ENCODE data around the gene ADGRG6. TPM values are rescaled to one million over a fixed set of nuclear protein-coding genes. Genes with fewer than 3 reads are reported as not detected.

The ADGRG6 gene
- total RNA-seq, 1 experiment from 2014 or later: 2.5 TPM

GRCh38 chr6:142395768-142396231 is 94.0 kb downstream of the ADGRG6 start:
- no peak overlapping the region for H3T11ph ChIP-seq (ENCODE audit: low read length)
- no peaks in the 10 kb centered on the region for H3K9me3 Mint-ChIP-seq
- H2BK120ac ChIP-seq (ENCODE audit: low read depth, low read length, poor library complexity, severe bottlenecking): no peak overlapping the region
- H4K5ac ChIP-seq (ENCODE audit: insufficient read length, low read depth, low read length): no peak overlapping the region
- no peak overlapping the region for H2BK15ac ChIP-seq (ENCODE audit: low read depth, low read length)
- H3K14ac ChIP-seq (ENCODE audit: insufficient read depth, low read length): no peak overlapping the region
- no peaks in the 10 kb centered on the region for H4K20me1 ChIP-seq (ENCODE audit: control insufficient read depth, insufficient read depth, insufficient read length)
- peaks cover 6 to 9% of the 10 kb centered on the region in 2 experiments for H3K4me1 Mint-ChIP-seq
- no peak overlapping the region for H2AK5ac ChIP-seq (ENCODE audit: insufficient read length, low read length)
- no peaks in the 10 kb centered on the region for H3K23me2 ChIP-seq (ENCODE audit: insufficient read length, low read depth, low read length, poor library complexity, severe bottlenecking)
- H4K8ac ChIP-seq (replicated peaks; ENCODE audit: insufficient read length, low read depth, low read length): no peak overlapping the region
- H3K79me2 ChIP-seq (ENCODE audit: insufficient read depth, low read length): no peaks in the 10 kb centered on the region
- no CpG with 5 or more reads among the region's 1 CpG for WGBS (ENCODE audit: extremely low coverage, insufficient read length, low lambda C conversion rate)
- H2BK12ac ChIP-seq (ENCODE audit: insufficient read length, low read depth, low read length): no peak overlapping the region
- no peak overlapping the region for H3K4me2 ChIP-seq (ENCODE audit: insufficient read depth, insufficient read length, low read length)
- H3K4me3 Mint-ChIP-seq: no peak overlapping the region
- no peak overlapping the region for H3K23ac ChIP-seq (ENCODE audit: insufficient read length, low read depth, low read length)
- H4K91ac ChIP-seq (ENCODE audit: insufficient read length, low read depth, low read length): no peak overlapping the region
- no peaks in the 10 kb centered on the region for H3K27me3 ChIP-seq (ENCODE audit: insufficient read depth, low read length)
- H3K27ac ChIP-seq (ENCODE audit: insufficient read length, low read depth, low read length): no peak overlapping the region
- no peaks in the 10 kb centered on the region for H3K27me3 Mint-ChIP-seq (ENCODE audit: low read depth)
- H3K79me1 ChIP-seq (ENCODE audit: insufficient read depth, low read depth, low read length, poor library complexity, severe bottlenecking): no peaks in the 10 kb centered on the region
- no peaks in the 10 kb centered on the region for H3K9me3 ChIP-seq (ENCODE audit: control insufficient read depth, low read depth, low read length)
- no peaks in the 10 kb centered on the region for H3K36me3 Mint-ChIP-seq (ENCODE audit: insufficient read depth in 1 of 3, low read depth in 3 of 3)
- no peak overlapping the region for H3K9ac ChIP-seq (ENCODE audit: extremely low read depth, insufficient read length, low read length)
- H3K27ac Mint-ChIP-seq: no peak overlapping the region
- no peak overlapping the region for H3K4ac ChIP-seq (ENCODE audit: low read depth, low read length)
- TF ChIP-seq, protein P1, sequence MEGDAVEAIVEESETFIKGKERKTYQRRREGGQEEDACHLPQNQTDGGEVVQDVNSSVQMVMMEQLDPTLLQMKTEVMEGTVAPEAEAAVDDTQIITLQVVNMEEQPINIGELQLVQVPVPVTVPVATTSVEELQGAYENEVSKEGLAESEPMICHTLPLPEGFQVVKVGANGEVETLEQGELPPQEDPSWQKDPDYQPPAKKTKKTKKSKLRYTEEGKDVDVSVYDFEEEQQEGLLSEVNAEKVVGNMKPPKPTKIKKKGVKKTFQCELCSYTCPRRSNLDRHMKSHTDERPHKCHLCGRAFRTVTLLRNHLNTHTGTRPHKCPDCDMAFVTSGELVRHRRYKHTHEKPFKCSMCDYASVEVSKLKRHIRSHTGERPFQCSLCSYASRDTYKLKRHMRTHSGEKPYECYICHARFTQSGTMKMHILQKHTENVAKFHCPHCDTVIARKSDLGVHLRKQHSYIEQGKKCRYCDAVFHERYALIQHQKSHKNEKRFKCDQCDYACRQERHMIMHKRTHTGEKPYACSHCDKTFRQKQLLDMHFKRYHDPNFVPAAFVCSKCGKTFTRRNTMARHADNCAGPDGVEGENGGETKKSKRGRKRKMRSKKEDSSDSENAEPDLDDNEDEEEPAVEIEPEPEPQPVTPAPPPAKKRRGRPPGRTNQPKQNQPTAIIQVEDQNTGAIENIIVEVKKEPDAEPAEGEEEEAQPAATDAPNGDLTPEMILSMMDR (conservative IDR thresholded peaks at IDR 0.05): no peak
- H3K56ac ChIP-seq (ENCODE audit: insufficient read length, low read depth, low read length): no peak overlapping the region
- no peak overlapping the region for H2BK20ac ChIP-seq (ENCODE audit: low read depth, low read length, poor library complexity, severe bottlenecking)
- DNase-seq: no peak
- H3K18ac ChIP-seq (ENCODE audit: insufficient read length, low read depth, low read length): no peak overlapping the region
- peaks cover 6% of the 10 kb centered on the region; the same call in 1 of the 2 replicates for H3K4me1 ChIP-seq (ENCODE audit: insufficient read depth, low read length)
- H2BK5ac ChIP-seq (ENCODE audit: insufficient read length, low read length): no peak overlapping the region
- no peak overlapping the region for H2AFZ ChIP-seq (ENCODE audit: low read length)
